ENCODE results near the gene ORAI3.

Gene ORAI3

DNA sequence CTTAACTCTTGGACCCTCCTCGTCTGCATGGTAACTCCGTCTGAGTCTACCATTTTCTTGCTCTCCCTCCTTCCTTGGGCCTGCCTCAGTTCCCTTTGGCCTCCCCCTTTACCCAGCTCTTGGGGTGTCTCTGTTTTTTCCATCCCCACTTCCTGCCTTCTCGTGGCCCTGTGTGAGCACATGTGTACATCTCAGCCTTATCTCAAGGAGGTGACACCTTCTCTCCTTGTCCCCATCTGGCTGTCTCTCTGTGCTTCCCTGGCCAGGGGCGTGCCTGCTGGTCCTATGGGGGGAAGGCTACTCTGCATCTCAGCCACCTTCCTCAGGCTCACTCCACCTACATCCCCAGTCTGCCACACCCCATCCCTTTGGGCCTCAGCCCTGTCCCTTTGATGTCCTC, 45.9 kb upstream of the ORAI3 start:
- in situ Hi-C loops (cut with MboI; ENCODE audit: low sequenced_read_pairs, unreplicated experiment), result no loop called here
- TF ChIP-seq CTCF (IDR thresholded peaks at IDR 0.05; ENCODE audit: borderline replicate concordance, control extremely low read depth, extremely low read depth, insufficient read depth, missing control alignments), result no peak
- peak; percentile 32 for DNase-seq (ENCODE audit: low spot score)

- peak; percentile 39 for DNase-seq (ENCODE audit: low spot score)
- in situ Hi-C loops (cut with MboI; ENCODE audit: low sequenced_read_pairs, unreplicated experiment), result no loop called here
Observed at GRCh38 chr16:30903596-30903995, 45.3 kb upstream of the ORAI3 start.

DNA sequence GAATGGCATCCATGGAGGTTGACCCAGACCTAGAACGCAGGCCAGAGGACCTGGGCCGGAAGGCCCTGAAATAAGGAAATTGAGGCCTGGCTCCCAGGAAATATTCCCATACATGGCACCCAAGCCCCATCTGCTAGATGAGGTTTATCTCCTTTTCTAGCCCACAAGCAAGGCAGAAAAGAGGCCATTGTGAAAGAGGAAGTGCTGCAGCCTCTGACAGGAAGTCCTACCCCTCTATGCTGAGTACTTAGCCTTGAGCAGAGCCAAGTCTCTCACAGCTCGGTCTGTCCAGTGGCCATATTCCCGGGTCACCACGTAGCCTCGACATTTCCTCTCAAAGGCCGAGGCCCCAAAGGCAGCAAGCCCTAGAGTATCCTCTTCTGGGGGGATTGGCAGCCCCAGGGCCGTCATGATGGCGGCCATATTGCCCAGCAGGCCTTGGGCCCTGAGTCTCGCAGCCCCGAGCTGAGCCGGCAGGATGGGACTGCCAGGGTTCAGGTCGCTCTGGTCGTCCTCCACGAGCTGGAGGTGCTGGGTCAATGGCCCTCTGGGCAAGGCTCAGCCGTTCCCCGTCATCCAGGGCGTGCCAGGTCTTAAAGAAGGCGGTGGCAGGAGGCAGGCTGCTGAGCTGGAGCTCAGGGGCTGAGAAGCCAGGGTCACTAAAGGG, 44.6 kb upstream of the ORAI3 start:
- DNase-seq (ENCODE audit: low spot score), result peak; percentile 39
- in situ Hi-C loops (cut with MboI; ENCODE audit: low sequenced_read_pairs, unreplicated experiment), result no loop called here
- no peak for TF ChIP-seq CTCF (IDR thresholded peaks at IDR 0.05; ENCODE audit: borderline replicate concordance, control extremely low read depth, extremely low read depth, insufficient read depth, missing control alignments)

More at GRCh38 chr16:30903596-30903995, 45.3 kb upstream of the ORAI3 start:
- TF ChIP-seq CTCF (IDR thresholded peaks at IDR 0.05; ENCODE audit: borderline replicate concordance, control extremely low read depth, extremely low read depth, insufficient read depth, missing control alignments), result no peak

DNA sequence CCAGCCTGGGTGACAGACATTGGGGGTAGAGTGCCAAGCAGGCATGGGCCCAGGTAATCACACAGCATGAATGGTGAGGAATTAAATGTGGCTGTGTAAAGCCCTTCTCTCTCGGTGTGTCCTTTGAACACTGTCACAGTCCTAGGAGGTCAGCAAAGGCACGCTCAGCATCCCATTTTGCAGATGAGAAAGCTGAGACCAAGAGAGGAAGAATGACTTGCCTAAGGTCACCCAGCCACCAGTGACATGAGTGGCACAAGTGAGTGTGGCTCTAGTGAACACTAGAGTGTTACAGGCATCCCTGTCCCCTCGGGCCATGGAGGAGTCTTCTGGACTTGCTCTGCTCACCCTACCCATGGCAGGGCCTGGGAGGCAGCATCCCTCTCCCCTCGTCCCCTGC, 41.8 kb upstream of the ORAI3 start:
- no peak for DNase-seq (ENCODE audit: low spot score)
- in situ Hi-C loops (cut with MboI; ENCODE audit: low sequenced_read_pairs, unreplicated experiment), result no loop called here
- no peak for TF ChIP-seq CTCF (IDR thresholded peaks at IDR 0.05; ENCODE audit: borderline replicate concordance, control extremely low read depth, extremely low read depth, insufficient read depth, missing control alignments)

- TF ChIP-seq CTCF (IDR thresholded peaks at IDR 0.05; ENCODE audit: borderline replicate concordance, control extremely low read depth, extremely low read depth, insufficient read depth, missing control alignments), result no peak
- DNase-seq (ENCODE audit: low spot score), result no peak
- in situ Hi-C loops (cut with MboI; ENCODE audit: low sequenced_read_pairs, unreplicated experiment), result no loop called here
Observed at GRCh38 chr16:30910427-30911029, 38.3 kb upstream of the ORAI3 start.

GRCh38 chr16:30912794-30913412, 36.0 kb upstream of the ORAI3 start:
- in situ Hi-C loops (cut with MboI; ENCODE audit: low sequenced_read_pairs, unreplicated experiment), result no loop called here
- no peak for DNase-seq (ENCODE audit: low spot score)
- TF ChIP-seq CTCF (IDR thresholded peaks at IDR 0.05; ENCODE audit: borderline replicate concordance, control extremely low read depth, extremely low read depth, insufficient read depth, missing control alignments), result no peak
